IMR-90 (cell line): ENCODE data around the gene TNRC18. TPM values are rescaled to one million over a fixed set of nuclear protein-coding genes. Genes with fewer than 3 reads are reported as not detected.

Experiments
- ATAC-seq: fragments of 200-7000 bp; cut with Tn5 transposase; 2 replicates; pipeline ENCODE4 v1.9.1; 2020; ENCODE audit warnings: low read depth, mild to moderate bottlenecking, moderate library complexity
- BruUV-seq: library from RNA; stranded (reverse); fragments of 400-500 nt; replicated peaks from 2 replicates; lab custom pipeline; 2021; lab: Mats Ljungman, UMichigan
- CTCF ChIA-PET: fragments of 300-600 bp; formaldehyde crosslinking; extraction: SDS; loops from one replicate; lab custom pipeline; 2021; ENCODE audit warnings: antibody characterized with exemption; lab: Yijun Ruan, JAX
- POLR2A ChIA-PET: fragments of 300-600 bp; sonication (Branson Sonifier 250); formaldehyde crosslinking; loops from one replicate; lab custom pipeline; 2022; ENCODE audit warnings: antibody characterized with exemption; ENCODE audit not compliant: unreplicated experiment; lab: Charles Lee
- DNase-seq: peaks from one replicate; pipeline ENCODE4 v3.0.0; 2013
- H2AFZ ChIP-seq: replicated peaks from 2 replicates; pipeline ENCODE3; 2013; ENCODE audit warnings: low read length, mild to moderate bottlenecking; ENCODE audit not compliant: poor library complexity
- H2AK5ac ChIP-seq: 2 replicates; pipeline ENCODE4 v1.6.1; 2013; ENCODE audit warnings: low read depth, low read length, inconsistent platforms
- H2AK9ac ChIP-seq: replicated peaks from 2 replicates; pipeline ENCODE3; 2013; ENCODE audit warnings: mild to moderate bottlenecking, low read depth, low read length, moderate library complexity; ENCODE audit not compliant: poor library complexity
- H2BK120ac ChIP-seq: 2 replicates; pipeline ENCODE4 v1.6.1; 2013; ENCODE audit warnings: low read depth, low read length, inconsistent platforms
- H2BK15ac ChIP-seq: 3 replicates; pipeline ENCODE4 v1.6.1; 2013; ENCODE audit warnings: low read depth, low read length, inconsistent platforms
- H2BK20ac ChIP-seq: 2 replicates; pipeline ENCODE4 v1.6.1; 2013; ENCODE audit warnings: low read depth, mild to moderate bottlenecking, inconsistent platforms, low read length, moderate library complexity
- H2BK5ac ChIP-seq: 2 replicates; pipeline ENCODE4 v1.6.1; 2013; ENCODE audit warnings: mild to moderate bottlenecking, low read depth, low read length, inconsistent platforms; ENCODE audit not compliant: poor library complexity, severe bottlenecking
- H3K14ac ChIP-seq: replicated peaks from 2 replicates; pipeline ENCODE4 v1.6.1; 2013; ENCODE audit warnings: low read depth, low read length, inconsistent platforms
- H3K18ac ChIP-seq: 2 replicates; pipeline ENCODE4 v1.6.1; 2013; ENCODE audit warnings: low read depth, low read length, control low read depth
- H3K23ac ChIP-seq: 2 replicates; pipeline ENCODE4 v1.6.1; 2013; ENCODE audit warnings: low read depth, low read length, inconsistent platforms
- H3K27ac ChIP-seq: 2 replicates; pipeline ENCODE4 v1.5.1; 2013; ENCODE audit warnings: mild to moderate bottlenecking, control low read depth, low read length; ENCODE audit not compliant: insufficient read depth
- H3K27me3 ChIP-seq: 2 replicates; pipeline ENCODE4 v1.6.1; 2013; ENCODE audit warnings: low read length; ENCODE audit not compliant: control insufficient read depth, insufficient read depth
- H3K36me3 ChIP-seq: 2 replicates; pipeline ENCODE4 v1.6.1; 2013; ENCODE audit warnings: low read length, mixed read lengths; ENCODE audit not compliant: control insufficient read depth, insufficient read depth
- H3K4ac ChIP-seq: 2 replicates; pipeline ENCODE4 v1.6.1; 2013; ENCODE audit warnings: low read depth, low read length, inconsistent platforms
- H3K4me1 ChIP-seq: 2 replicates; pipeline ENCODE4 v1.6.1; 2013; ENCODE audit warnings: low read length, mixed read lengths; ENCODE audit not compliant: control insufficient read depth, insufficient read depth
- H3K4me2 ChIP-seq: 2 replicates; pipeline ENCODE4 v1.6.1; 2013; ENCODE audit warnings: low read depth, mild to moderate bottlenecking, control low read depth, low read length, moderate library complexity
- H3K4me3 ChIP-seq: 2 replicates; pipeline ENCODE4 v1.5.1; 2013; ENCODE audit warnings: low read depth, mild to moderate bottlenecking, control low read depth, low read length, moderate library complexity; ENCODE audit not compliant: insufficient read depth
- H3K56ac ChIP-seq: 2 replicates; pipeline ENCODE4 v1.6.1; 2013; ENCODE audit warnings: low read length, inconsistent platforms; ENCODE audit not compliant: insufficient read depth; ENCODE audit errors: extremely low read depth
- H3K79me1 ChIP-seq, 2 experiments: 2 replicates each; pipeline ENCODE4 v1.6.1; 2013; ENCODE audit warnings: low read length in 2 of 2, inconsistent platforms in 1 of 2, low read depth in 1 of 2
- H3K9ac ChIP-seq: 2 replicates; pipeline ENCODE4 v1.6.1; 2013; ENCODE audit warnings: low read depth, low read length, control low read depth
- H3K9me1 ChIP-seq: 2 replicates; pipeline ENCODE4 v1.6.1; 2013; ENCODE audit warnings: low read length, inconsistent platforms; ENCODE audit not compliant: insufficient read depth
- H3K9me3 ChIP-seq: 2 replicates; pipeline ENCODE4 v1.6.1; 2013; ENCODE audit warnings: low read length; ENCODE audit not compliant: control insufficient read depth, insufficient read depth
- H4K20me1 ChIP-seq: 2 replicates; pipeline ENCODE4 v1.6.1; 2013; ENCODE audit warnings: low read length, inconsistent platforms; ENCODE audit not compliant: insufficient read depth
- H4K5ac ChIP-seq: 2 replicates; pipeline ENCODE4 v1.6.1; 2013; ENCODE audit warnings: mild to moderate bottlenecking, low read depth, low read length, control low read depth
- H4K8ac ChIP-seq, 2 experiments: 2 replicates each; pipeline ENCODE4 v1.6.1; 2013; ENCODE audit warnings: low read depth in 2 of 2, low read length in 2 of 2, control low read depth in 1 of 2, inconsistent platforms in 1 of 2
- H4K91ac ChIP-seq: 2 replicates; pipeline ENCODE4 v1.6.1; 2013; ENCODE audit warnings: low read depth, low read length, inconsistent platforms; ENCODE audit not compliant: insufficient read depth
- BHLHE40 ChIP-seq: fragments of 150-350 bp; IDR thresholded peaks from 2 replicates; pipeline ENCODE4 v1.6.1; 2016; ENCODE audit warnings: mild to moderate bottlenecking, low read depth, low read length
- CEBPB ChIP-seq: IDR thresholded peaks from 2 replicates; pipeline ENCODE4 v1.6.1; 2012; ENCODE audit warnings: low read depth, low read length, improper control_type of control experiment
- CHD1 ChIP-seq: IDR thresholded peaks from 2 replicates; pipeline ENCODE4 v1.6.1; 2012; ENCODE audit warnings: low read depth, low read length, improper control_type of control experiment
- CTCF ChIP-seq: conservative IDR thresholded peaks from 2 replicates; pipeline ENCODE4 v1.5.1; 2012; ENCODE audit warnings: mild to moderate bottlenecking, low read depth, low read length, improper control_type of control experiment
- MXI1 ChIP-seq: IDR thresholded peaks from 2 replicates; pipeline ENCODE4 v1.6.1; 2012; ENCODE audit warnings: low read depth, mild to moderate bottlenecking, low read length, moderate library complexity, borderline replicate concordance
- NFE2L2 ChIP-seq: fragments of 150-350 bp; IDR thresholded peaks from 2 replicates; pipeline ENCODE4 v1.6.1; 2016; ENCODE audit warnings: low read depth, mild to moderate bottlenecking, low read length
- POLR2A ChIP-seq: IDR thresholded peaks from 2 replicates; pipeline ENCODE4 v1.6.1; 2012; ENCODE audit warnings: mild to moderate bottlenecking, low read depth, low read length
- RAD21 ChIP-seq: IDR thresholded peaks from 2 replicates; pipeline ENCODE4 v1.6.1; 2012; ENCODE audit warnings: low read length, improper control_type of control experiment
- SMC3 ChIP-seq: fragments of 150-350 bp; IDR thresholded peaks from 2 replicates; pipeline ENCODE4 v1.6.1; 2016; ENCODE audit warnings: low read depth, mild to moderate bottlenecking, antibody characterized with exemption, low read length, moderate library complexity
- USF2 ChIP-seq: fragments of 150-350 bp; IDR thresholded peaks from 2 replicates; pipeline ENCODE4 v1.6.1; 2017; ENCODE audit warnings: mild to moderate bottlenecking, antibody characterized with exemption, low read length, low read depth
- WGBS, 2 experiments: methylation state at CpG; one replicate each; pipeline versions ENCODE4 v1.1.5 to v1.1.7; 2013; ENCODE audit warnings: missing lambda C conversion rate in 2 of 2; ENCODE audit not compliant: insufficient read length in 1 of 2; ENCODE audit errors: extremely low coverage in 2 of 2; 5-methylcytosine and 5-hydroxymethylcytosine counted together
- dilution Hi-C: fragments of 300-500 bp; cut with HindIII; formaldehyde crosslinking; loops from one replicate; pipeline ENCODE4 v1.14.3; 2018; ENCODE audit warnings: low sequenced_read_pairs; ENCODE audit not compliant: unreplicated experiment
- in situ Hi-C: fragments of 300-500 bp; cut with MboI; formaldehyde crosslinking; loops from 3 replicates; pipeline ENCODE4 v1.14.3; 2019; ENCODE audit warnings: low sequenced_read_pairs, inconsistent platforms, mixed read lengths
- intact Hi-C: fragments of 100-400 bp; cut with micrococcal nuclease; formaldehyde crosslinking; loops from 2 replicates; pipeline ENCODE4 v1.10.0; 2022
- polyA plus RNA-seq, 3 experiments: library from polyadenylated mRNA; depleted of rRNA; stranded (reverse); fragments of >200 nt; gene quantifications; 2 replicates each; pipeline ENCODE4 v1.2.3, GENCODE V29; 2012; ENCODE audit warnings: low replicate concordance in 1 of 3
- total RNA-seq: library from RNA; depleted of rRNA; stranded (reverse); fragments of >200 nt; gene quantifications from 2 replicates; pipeline ENCODE4 v1.2.3, GENCODE V29; 2012

The TNRC18 gene
- total and polyA plus RNA-seq, 2 of the 4 experiments (the other 2 are of a cell fraction), result 4.7 to 29.6 TPM

- no peak for TF ChIP-seq CTCF
Measured at GRCh38 chr7:5406957-5407945, 16.4 kb downstream of the TNRC18 start (continued).

GRCh38 chr7:5404421-5404826 lies 19.2 kb downstream of the TNRC18 start:
- H3K56ac ChIP-seq, result no peak overlapping the region
- H3K4me3 ChIP-seq, result no peak overlapping the region
- no peak overlapping the region for H3K9ac ChIP-seq
- intact Hi-C loops (no loop called here), in situ Hi-C loops (no loop called here), dilution Hi-C loops (no loop called here)
- H3K4me1 ChIP-seq, result peaks cover 2% of the 10 kb centered on the region; the same call in 1 of the 2 replicates
- H4K5ac ChIP-seq, result no peak overlapping the region
- CTCF ChIA-PET, result interaction anchor here (0.9 kb wide), 1 partner anchor 8 kb away, joined by 3 read pairs; no protein-coding TSS in a partner anchor
- WGBS, 2 experiments, result no CpG with 5 or more reads among the region's 8 CpGs
- no peak overlapping the region for H2AK9ac ChIP-seq
- H3K14ac ChIP-seq, result no peak overlapping the region
- H3K18ac ChIP-seq, result no peak overlapping the region
- H3K4me2 ChIP-seq, result no peak overlapping the region
- no peak overlapping the region for H2BK15ac ChIP-seq
- peaks cover 4% of the 10 kb centered on the region for H3K9me1 ChIP-seq
- H3K4ac ChIP-seq, result no peak overlapping the region
- no peak overlapping the region for H2BK5ac ChIP-seq
- no peak overlapping the region for H4K8ac ChIP-seq
- POLR2A ChIA-PET, result interaction anchor here (0.6 kb wide), 1 partner anchor 126 kb away, joined by 3 read pairs; no protein-coding TSS in a partner anchor
- DNase-seq, result no peak
- H3K79me1 ChIP-seq, result peaks cover 18 to 78% of the 10 kb centered on the region in 2 experiments
- no peak overlapping the region for H2AFZ ChIP-seq
- no peak overlapping the region for H2BK20ac ChIP-seq
- BruUV-seq, result no TSS peak
- no peaks in the 10 kb centered on the region for H3K9me3 ChIP-seq
- H4K20me1 ChIP-seq, result peaks cover 75% of the 10 kb centered on the region
- no peak overlapping the region for H2AK5ac ChIP-seq
- no peak for ATAC-seq
- H3K27ac ChIP-seq, result no peak overlapping the region
- no peak overlapping the region for H4K91ac ChIP-seq
- H3K27me3 ChIP-seq, result no peaks in the 10 kb centered on the region
- no peak overlapping the region for H3K23ac ChIP-seq
- no peak overlapping the region for H2BK120ac ChIP-seq
- peaks cover 42% of the 10 kb centered on the region for H3K36me3 ChIP-seq
- no peak for TF ChIP-seq RAD21
- no peak for TF ChIP-seq CEBPB
- no peak for TF ChIP-seq USF2
- TF ChIP-seq SMC3, result no peak
- TF ChIP-seq POLR2A, result no peak
- no peak for TF ChIP-seq CTCF
- no peak for TF ChIP-seq CHD1
- no peak for TF ChIP-seq MXI1
- TF ChIP-seq NFE2L2, result no peak
- no peak for TF ChIP-seq BHLHE40
